KOPT-K1 (cell line): ENCODE measurements around the gene OR11H6.
"Not testable (repeated sequence)": the region's sequence is repeated elsewhere in the genome, so short reads cannot be mapped to it uniquely, and the experiment has no call there.

Source experiments
- H3K27ac ChIP-seq: fragments of 200-600 bp; sonication (generic); 2 replicates; pipeline ENCODE4 v1.5.1; 2016; ENCODE audit warnings: antibody characterized with exemption, mild to moderate bottlenecking, low read depth, low read length; ENCODE audit not compliant: poor library complexity, severe bottlenecking
- H3K36me3 ChIP-seq: fragments of 200-600 bp; sonication (generic); 2 replicates; pipeline ENCODE4 v1.5.1; 2017; ENCODE audit warnings: antibody characterized with exemption, mild to moderate bottlenecking, low read length, moderate library complexity; ENCODE audit not compliant: insufficient read depth
- H3K9me3 ChIP-seq: fragments of 200-600 bp; sonication (generic); 2 replicates; pipeline ENCODE4 v1.5.1; 2017; ENCODE audit warnings: antibody characterized with exemption, low read length, mild to moderate bottlenecking; ENCODE audit not compliant: insufficient read depth, poor library complexity, severe bottlenecking

The OR11H6 gene

DNA sequence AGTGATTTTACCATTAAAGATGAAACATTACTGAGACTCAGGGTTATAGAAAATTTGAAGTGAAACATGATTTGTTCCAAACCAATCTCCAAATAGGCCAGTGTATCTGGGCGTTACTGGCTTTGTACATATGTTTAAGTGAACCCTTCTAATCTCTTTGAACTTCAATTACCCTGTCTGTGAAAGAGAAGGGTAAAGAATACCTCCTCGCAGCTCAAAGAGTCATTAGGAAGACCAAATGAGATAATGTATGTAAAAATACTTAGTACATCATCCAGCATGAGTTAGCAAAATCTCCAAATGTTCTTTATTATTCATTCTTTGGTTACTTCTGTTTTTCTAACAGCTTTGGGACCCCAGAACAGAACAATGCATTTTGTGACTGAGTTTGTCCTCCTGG is at the start of gene OR11H6:
TSS of gene OR11H6 (plus strand) at position 301 of the 400 bp plus-strand sequence. CDS start at position 301, 0 bp downstream.
- Histone ChIP-seq H3K27ac (no peak within 1 kb of the TSS), H3K36me3 (no peaks in the 10 kb centered on the region), H3K9me3 (no peaks in the 10 kb centered on the region)

DNA sequence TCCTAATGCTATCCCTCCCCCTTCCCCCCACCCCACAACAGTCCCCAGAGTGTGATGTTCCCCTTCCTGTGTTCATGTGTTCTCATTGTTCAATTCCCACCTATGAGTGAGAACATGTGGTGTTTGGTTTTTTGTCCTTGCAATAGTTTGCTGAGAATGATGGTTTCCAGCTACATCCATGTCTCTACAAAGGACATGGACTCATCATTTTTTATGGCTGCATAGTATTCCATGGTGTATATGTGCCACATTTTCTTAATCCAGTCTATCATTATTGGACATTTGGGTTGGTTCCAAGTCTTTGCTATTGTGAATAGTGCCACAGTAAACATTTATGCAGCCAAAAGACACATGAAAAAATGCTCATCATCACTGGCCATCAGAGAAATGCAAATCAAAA is 49.3 kb upstream of the OR11H6 start:
- H3K9me3 ChIP-seq, H3K27ac ChIP-seq, H3K36me3 ChIP-seq: not testable (repeated sequence)

DNA sequence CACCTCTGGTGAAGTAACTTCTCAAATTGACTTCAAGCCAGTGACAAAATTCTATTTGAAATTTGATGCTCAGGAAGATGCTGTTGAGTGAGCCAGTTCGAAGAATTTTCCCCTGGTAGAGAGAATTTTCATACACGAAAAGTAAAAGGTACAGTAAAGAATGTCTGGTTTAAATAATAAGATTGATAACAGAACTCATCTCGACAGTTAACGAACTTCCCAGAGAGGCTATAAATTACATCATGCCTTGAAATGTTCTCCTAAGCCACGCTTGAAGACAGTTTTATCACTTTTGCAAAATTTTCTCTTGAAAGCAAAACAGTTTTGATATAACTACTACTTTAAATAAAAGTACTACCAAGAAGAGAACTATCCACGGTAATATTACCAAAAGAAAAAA is 47.2 kb upstream of the OR11H6 start:
- Histone ChIP-seq H3K9me3 (no peaks in the 10 kb centered on the region), H3K36me3 (no peaks in the 10 kb centered on the region), H3K27ac (no peak overlapping the region)

GRCh38 chr14:20177433-20177974 is 46.0 kb upstream of the OR11H6 start:
- H3K9me3 ChIP-seq = no peaks in the 10 kb centered on the region
- H3K27ac ChIP-seq = no peak overlapping the region
- H3K36me3 ChIP-seq = no peaks in the 10 kb centered on the region

DNA sequence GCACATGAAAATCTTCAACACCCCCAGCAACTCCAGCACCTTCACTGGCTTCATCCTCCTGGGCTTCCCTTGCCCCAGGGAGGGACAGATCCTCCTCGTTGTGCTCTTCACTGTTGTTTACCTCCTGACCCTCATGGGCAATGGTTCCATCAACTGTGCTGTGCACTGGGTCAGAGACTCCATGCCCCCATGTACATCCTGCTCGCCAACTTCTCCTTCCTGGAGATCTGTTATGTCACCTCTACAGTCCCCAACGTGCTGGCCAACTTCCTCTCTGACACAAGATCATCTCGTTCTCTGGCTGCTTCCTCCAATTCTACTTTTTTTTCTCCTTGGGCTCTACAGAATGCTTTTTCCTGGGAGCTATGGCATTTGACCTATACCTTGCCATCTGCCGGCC is 44.3 kb upstream of the OR11H6 start:
- no peaks in the 10 kb centered on the region for H3K9me3 ChIP-seq
- H3K36me3 ChIP-seq = no peaks in the 10 kb centered on the region
- H3K27ac ChIP-seq = no peak overlapping the region

DNA sequence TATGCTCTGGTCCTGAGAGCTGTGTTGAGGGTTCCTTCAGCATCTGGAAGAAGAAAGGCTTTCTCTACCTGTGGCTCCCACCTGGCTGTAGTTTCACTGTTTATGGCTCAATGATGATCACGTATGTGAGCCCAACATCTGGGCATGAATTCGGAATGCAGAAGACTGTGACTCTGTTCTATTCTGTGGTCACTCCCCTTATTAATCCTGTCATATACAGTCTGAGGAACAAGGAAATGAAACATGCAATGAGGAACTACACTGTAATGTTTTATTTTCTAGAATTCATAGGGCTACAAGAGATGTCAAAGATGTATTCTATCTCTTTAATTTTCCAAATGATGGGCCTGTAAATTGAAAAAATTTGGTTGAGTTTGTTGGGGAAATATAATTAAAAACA is 43.6 kb upstream of the OR11H6 start:
- Histone ChIP-seq H3K27ac (no peak overlapping the region), H3K9me3 (no peaks in the 10 kb centered on the region), H3K36me3 (no peaks in the 10 kb centered on the region)

GRCh38 chr14:20180486-20180885 is 43.0 kb upstream of the OR11H6 start:
- no peaks in the 10 kb centered on the region for H3K36me3 ChIP-seq
- no peaks in the 10 kb centered on the region for H3K9me3 ChIP-seq
- no peak overlapping the region for H3K27ac ChIP-seq

- no peaks in the 10 kb centered on the region for H3K36me3 ChIP-seq
- no peaks in the 10 kb centered on the region for H3K9me3 ChIP-seq
- H3K27ac ChIP-seq = no peak overlapping the region
Measured at GRCh38 chr14:20184181-20184580, 39.3 kb upstream of the OR11H6 start.

- no peak within 1 kb of the TSS for H3K27ac ChIP-seq
- no peaks in the 10 kb centered on the region for H3K36me3 ChIP-seq
- H3K9me3 ChIP-seq = no peaks in the 10 kb centered on the region
Measured at GRCh38 chr14:20190596-20190995, 32.9 kb upstream of the OR11H6 start, which contains the start of gene OR11G2. Gene OR11G2 (plus strand): TSS chr14:20190896. CDS start chr14:20197438, 6,542 bp downstream.

GRCh38 chr14:20191396-20191795 is 32.1 kb upstream of the OR11H6 start:
- Histone ChIP-seq H3K27ac (no peak overlapping the region), H3K9me3 (no peaks in the 10 kb centered on the region), H3K36me3 (no peaks in the 10 kb centered on the region)

- Histone ChIP-seq H3K36me3 (no peaks in the 10 kb centered on the region), H3K9me3 (no peaks in the 10 kb centered on the region), H3K27ac (no peak overlapping the region)
Measured at GRCh38 chr14:20194101-20194500, 29.4 kb upstream of the OR11H6 start.

DNA sequence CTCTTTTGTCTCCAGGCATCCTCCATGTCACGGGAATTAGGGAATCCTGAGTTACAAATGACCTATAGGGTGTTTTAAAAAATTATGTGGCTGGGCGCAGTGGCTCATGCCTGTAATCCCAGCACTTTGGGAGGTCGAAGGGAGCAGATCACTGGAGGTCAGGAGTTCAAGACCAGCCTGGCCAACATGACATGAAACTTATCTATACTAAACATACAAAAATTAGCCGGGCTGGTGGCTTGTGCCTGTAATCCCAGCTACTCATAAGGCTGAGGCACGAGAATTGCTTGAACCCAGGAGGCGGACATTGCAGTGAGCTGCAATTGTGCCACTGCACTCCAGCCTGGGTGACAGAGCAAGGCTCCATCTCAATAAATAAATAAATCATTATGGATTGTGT is 28.3 kb upstream of the OR11H6 start:
- H3K36me3 ChIP-seq, H3K9me3 ChIP-seq, H3K27ac ChIP-seq: not testable (repeated sequence)

DNA sequence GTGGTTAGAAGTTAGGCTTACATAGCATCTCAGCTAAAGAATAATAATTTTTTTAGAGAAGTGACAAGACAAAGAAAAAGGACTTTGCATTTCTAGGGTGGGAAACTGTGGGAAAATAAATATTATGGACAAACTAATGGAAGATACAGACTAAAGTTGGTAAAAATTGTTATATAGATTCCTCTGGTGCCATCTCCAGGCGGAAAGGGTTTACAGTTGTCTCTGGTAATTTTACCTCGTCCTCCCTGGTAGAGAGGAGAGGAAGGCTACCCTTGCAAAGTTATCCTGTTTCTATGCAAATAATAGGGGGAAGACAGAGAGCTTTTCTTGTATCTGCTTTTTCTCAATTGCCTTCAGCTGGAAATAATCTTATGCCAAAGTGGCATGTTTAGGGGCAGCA is 27.6 kb upstream of the OR11H6 start:
- Histone ChIP-seq H3K36me3 (no peaks in the 10 kb centered on the region), H3K9me3 (no peaks in the 10 kb centered on the region), H3K27ac (no peak overlapping the region)

- Histone ChIP-seq H3K9me3 (no peaks in the 10 kb centered on the region), H3K27ac (no peak overlapping the region), H3K36me3 (no peaks in the 10 kb centered on the region)
Measured at GRCh38 chr14:20197459-20197858, 26.1 kb upstream of the OR11H6 start.

DNA sequence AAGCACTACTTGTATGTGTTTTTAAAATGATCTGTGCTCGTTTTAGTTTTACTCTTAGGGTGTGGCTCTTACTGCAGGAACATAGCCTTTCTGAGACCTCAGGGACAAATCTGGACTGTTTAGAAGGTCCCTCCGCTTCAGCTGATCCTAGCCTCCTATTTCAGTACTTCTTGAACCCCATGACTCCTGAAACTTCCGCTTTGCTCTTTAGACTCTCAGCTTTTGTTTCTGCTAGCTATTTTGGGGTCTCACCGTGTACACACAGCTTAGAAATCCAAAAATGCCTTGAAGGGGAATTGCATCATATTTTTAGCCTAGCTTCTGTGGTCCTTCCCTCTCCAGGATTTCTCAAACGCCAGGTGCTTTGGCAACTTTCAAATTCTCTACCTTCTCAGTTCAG is 24.5 kb upstream of the OR11H6 start:
- no peak overlapping the region for H3K27ac ChIP-seq
- H3K9me3 ChIP-seq = no peaks in the 10 kb centered on the region

GRCh38 chr14:20204721-20205120 is 18.8 kb upstream of the OR11H6 start:
- Histone ChIP-seq H3K27ac (no peak overlapping the region), H3K36me3 (no peaks in the 10 kb centered on the region), H3K9me3 (no peaks in the 10 kb centered on the region)

More for the DNA sequence above, 24.5 kb upstream of the OR11H6 start:
- H3K36me3 ChIP-seq = no peaks in the 10 kb centered on the region
